Effector CD8-positive, alpha-beta T cell (primary cell): ENCODE results near the gene KIFC1.

Experiments used
- DNase-seq: peaks from one replicate; lab custom pipeline; 2025; lab: John Stamatoyannopoulos, UW

KIFC1 gene

GRCh38 chr6:33426590-33427511 is 35.2 kb downstream of the KIFC1 start:
- DNase-seq = peak; percentile 49

DNA sequence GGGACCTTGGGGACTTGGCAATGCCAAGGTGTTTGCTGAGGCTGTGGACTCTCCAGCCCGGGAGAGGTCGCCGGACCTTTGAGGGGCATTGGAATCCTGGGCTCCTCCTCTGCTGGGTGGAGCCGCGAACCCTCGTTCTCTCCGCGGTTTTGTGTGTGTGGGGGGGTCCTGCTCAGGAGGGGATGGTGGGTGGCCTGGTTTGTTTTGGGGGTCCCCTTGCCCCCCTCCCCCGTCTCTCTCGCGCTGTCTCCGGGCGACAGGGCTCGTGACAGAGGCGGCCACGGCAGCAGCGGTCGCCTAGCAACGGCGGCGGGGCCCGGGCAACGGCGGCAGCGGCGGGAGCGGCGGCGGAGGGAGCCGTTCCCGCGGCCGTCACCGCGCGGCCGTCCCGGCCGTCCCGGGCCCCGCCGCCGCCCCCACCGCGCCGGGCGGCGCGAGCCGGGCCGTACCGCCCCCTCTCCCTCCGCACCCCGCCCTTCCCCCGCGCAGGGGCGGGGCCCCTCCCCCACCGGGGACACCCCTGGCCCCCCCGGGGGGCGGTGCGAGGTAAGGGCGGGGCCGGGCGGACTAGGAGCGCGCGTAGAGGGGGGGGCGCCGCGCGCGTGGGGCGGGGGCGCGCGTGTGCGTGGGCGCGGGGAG is 36.1 kb downstream of the KIFC1 start:
- peak; percentile 59 for DNase-seq

GRCh38 chr6:33428224-33428965 is 36.8 kb downstream of the KIFC1 start:
- no peak for DNase-seq

DNA sequence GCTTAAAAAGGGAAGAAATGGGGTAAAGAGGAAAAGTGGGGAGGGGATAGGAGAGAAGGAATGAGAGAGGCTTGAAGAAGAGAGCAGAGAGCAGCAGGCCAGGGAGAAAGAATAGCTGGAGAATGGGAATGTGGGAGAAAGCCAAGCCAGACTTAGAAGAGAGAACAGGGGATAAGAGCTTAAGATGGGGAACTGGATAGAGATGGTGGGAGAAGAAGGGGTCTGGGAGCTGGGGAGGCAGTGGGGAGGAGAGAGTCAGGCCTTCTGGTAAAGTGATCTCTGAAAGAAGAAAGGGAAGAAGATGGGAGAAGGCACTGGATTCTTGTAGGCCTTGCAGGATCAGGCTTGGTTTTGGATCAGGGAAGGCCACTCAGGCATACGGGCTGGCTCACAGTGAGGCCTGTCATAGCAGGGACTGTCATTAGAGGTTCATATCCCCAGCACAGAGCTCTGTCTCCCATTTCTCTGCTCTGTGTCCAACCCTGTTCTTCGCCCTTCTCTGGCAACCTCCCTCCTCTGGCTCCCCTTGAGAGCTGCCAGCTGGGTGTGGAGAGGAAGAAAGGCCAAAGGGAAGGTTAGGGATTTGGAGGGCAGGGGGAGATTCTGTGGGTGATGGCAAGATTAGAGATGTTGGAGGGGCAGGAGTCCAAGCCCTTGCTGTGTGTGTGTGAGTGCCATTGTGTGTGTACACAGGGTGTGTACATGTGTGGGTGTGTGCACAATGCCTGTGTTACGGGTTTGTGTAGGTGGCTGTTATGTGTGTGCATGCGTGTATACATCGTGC is 37.5 kb downstream of the KIFC1 start:
- no peak for DNase-seq

- DNase-seq = no peak
Measured at GRCh38 chr6:33429750-33430052, 38.1 kb downstream of the KIFC1 start.

GRCh38 chr6:33430334-33430733 is 38.7 kb downstream of the KIFC1 start:
- DNase-seq = no peak

DNA sequence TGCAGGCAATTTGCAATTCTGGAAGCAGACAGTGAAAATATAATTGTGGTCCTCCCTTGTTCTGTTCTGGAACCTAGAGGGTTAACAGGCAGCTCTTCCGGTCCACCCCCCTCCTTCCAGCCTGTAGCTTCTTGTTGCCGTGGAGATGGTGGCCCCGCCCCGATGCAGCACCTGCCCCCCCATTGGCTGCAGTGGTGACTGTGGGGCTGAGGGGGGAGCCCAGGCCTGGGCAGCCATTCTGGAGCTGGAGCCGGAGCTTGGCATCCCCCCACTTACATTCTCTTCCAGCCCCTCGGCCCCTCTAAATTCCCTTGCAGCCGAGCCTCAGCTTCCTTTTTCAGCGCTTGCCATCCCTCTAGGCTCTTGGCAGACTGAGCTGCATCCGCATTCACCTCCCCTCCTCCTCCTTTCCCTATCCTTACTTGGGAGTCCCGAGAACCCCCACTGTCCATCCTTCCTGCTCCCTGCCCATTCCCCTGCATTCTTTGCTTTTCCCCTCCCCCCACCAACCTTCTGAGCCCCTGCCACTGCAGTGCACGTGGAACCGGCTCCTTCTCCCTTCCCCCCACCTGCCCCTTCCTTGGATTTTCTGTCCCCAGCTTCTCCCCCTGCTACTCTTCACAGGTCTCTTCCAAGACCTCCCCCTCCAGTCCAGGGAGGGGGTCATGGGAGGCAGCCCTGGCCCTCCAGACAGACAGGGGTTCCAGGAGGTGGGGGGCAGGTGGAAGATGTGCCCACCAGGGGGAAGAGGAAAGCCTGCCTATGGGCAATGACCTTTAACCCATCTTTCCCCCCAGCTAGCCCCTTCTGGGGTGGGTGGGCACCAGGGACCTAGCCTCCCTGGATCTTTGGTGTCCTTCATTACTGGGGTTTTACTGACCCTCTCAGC is 39.6 kb downstream of the KIFC1 start:
- peak; percentile 80 for DNase-seq

DNA sequence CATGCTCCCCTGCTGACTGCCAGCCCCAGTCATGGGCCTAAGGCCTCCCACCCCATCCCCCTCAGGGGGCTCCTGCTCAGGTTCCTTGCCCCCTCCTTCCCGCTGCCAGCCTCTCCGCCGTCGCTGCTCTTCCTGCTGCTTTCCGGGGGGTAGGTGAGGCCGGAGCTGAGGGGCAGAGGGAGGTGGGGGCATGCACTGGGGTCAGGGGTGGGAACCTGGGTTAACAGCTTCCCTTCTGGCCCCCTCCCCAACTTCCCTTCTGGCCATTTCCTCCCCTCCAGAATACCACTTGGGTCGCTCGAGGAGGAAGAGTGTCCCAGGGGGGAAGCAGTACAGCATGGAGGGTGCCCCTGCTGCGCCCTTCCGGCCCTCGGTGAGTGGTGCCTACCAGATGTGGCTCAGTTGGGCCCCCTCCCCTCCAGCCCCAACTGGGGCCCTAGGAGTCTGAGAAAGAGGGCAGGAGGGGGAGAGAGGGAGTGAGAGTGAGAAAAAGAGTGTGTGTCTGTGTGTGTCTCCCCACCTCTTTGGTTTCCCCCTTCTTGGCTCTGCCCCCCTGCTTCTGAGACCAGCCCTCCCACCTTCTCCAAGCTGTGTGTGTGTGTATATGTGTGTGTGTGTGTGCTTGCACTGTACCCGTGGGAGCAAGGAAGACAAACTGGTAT is 40.4 kb downstream of the KIFC1 start:
- DNase-seq = no peak

DNA sequence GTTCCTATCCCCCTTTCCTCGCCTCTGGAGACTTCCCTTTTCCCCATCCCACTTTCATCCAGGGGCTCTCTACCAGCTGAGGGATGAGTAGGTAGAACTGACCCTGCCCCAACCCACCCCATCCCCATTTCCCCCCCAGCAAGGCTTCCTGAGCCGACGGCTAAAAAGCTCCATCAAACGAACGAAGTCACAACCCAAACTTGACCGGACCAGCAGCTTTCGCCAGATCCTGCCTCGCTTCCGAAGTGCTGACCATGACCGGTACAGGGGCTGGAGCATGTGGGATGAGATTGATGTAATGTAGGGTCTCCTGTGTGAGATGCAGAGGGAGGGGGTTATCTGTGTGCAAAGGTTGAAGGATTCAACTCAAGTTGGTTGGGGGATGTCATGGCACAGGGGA is 40.9 kb downstream of the KIFC1 start:
- DNase-seq = no peak

DNA sequence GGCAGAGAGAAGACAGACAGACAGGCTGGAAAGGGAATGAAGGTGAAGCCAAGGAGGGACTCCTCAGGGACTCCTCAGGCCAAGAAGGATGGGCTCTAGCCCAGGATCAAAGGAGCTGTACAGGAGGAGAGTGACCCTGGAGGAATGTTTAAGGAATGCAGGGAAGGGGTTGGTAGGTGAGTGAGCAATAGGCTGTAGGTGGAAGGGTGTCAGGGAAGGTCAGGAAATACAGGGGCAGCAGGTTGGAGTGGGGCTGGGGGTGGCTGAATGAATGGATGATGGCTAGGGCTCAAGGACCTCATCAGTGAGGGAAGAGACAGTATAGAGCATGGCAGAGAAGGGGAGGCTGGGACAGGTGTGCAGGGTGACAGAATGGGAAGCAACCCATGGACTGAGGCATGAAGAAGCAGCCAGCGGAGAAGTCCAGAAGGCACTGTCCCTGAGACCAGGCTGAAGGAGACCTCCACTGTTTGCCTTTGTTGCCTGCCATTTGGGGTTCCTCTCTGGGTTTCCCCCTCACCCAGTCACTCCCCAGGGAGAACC is 41.4 kb downstream of the KIFC1 start:
- no peak for DNase-seq

- DNase-seq = no peak
Measured at GRCh38 chr6:33433544-33434191, 42.0 kb downstream of the KIFC1 start.

- DNase-seq = no peak
Measured at GRCh38 chr6:33434961-33435360, 43.3 kb downstream of the KIFC1 start.

- no peak for DNase-seq
Measured at GRCh38 chr6:33437666-33438065, 46.0 kb downstream of the KIFC1 start.

DNA sequence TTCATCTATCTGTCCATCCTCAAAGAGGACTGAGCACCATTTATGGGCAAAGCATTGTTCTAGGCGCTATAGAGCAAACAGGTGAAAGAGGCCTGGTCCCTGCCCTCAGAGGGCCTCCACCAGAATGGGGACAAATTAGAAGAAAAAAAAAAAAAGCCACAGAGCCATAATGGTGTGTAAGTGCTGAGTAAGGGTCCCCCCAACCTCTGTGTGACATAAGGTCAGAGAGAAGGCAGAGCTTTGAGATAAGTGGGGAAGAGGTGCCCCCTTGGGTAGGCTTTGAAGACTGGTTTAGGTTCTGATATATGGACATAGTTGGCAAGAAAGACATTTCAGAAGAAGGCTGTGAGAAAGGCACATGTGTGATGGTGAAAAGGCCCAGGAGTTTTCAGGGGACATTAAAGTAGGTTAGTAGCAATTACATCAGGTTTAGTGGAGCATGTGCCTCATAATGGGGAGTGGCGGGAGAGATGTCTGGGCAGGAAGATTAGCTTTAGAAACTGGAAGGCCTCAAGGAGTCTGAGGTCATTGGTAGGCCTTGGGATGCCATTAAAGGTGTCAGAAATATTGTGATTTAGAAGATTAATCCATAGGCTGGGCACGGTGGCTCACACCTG is 47.5 kb downstream of the KIFC1 start:
- DNase-seq = no peak

DNA sequence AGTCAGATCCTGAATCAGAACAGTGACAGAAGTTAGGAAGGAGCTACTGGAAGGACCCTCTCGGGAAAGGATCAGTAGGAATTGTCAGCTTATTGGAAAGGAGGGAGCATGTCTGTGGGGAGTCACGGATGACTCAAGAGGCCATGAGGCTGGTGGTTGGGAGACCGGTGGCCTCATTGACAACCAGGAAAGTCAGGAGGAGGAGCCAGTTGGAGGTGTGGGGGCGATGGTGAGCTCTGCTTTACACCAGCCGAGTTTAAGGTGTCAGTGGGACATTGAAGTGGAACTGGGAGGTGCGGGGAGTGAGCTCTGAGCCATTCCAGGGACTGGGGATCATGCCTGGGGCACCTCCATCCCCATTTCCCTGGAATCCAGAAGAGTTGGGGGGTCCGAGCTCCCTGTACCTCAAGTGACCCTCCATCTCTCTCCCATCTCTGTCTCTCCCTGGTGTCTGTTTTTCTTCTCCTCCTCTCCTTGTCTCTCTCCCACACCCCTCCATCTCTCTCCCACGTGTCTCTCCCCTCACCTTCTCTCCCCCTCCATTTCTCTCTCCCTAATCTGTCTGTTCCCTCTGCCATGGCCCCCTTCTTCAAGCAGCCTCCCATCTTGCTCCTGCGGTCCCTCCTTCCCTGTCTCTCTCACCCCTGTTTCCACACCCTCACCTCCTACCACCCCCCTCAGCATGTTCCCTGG is 48.5 kb downstream of the KIFC1 start:
- no peak for DNase-seq

DNA sequence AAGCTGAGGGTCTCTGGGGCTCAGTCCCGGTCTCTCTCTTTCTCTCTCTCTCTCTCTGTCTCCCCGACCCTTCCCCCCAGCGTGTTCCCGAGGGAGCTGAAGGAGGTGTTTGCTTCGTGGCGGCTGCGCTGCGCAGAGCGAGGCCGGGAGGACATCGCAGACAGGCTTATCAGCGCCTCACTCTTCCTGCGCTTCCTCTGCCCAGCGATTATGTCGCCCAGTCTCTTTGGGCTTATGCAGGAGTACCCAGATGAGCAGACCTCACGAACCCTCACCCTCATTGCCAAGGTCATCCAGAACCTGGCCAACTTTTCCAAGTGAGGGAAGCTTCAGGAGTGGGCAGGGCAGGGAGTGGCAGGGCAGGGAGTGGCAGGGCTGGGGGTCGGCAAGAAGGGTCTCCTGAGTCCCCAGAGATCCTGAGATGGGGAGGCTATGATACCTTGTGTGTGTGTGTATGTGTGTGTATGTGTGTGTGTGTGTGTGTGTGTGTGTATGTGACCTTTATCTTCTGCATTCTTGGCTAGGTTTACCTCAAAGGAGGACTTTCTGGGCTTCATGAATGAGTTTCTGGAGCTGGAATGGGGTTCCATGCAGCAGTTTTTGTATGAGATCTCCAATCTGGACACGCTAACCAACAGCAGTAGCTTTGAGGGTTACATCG is 49.2 kb downstream of the KIFC1 start:
- DNase-seq = no peak

DNA sequence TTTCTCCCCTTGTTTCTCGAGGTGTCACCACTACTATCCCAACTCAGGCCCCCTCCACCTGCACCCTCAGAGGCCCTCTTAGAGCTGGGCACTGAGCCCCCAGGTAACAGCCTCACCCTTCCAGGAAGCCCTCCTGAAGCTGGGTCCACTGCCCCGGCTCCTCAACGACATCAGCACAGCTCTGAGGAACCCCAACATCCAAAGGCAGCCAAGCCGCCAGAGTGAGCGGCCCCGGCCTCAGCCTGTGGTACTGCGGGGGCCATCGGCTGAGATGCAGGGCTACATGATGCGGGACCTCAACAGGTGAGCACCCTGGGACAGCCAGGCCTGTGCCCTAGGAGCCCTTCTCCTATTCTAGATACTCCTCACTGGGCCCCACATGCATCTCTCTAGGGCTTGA is 49.8 kb downstream of the KIFC1 start:
- DNase-seq = no peak

GRCh38 chr6:33442283-33442682 is 50.7 kb downstream of the KIFC1 start:
- DNase-seq = no peak
